C4-2B (cell line): Measurements from ENCODE around the gene TULP4.

ENCODE experiments used
- CTCF ChIP-seq: fragments of 450-650 bp; conservative IDR thresholded peaks from 2 replicates; pipeline ENCODE4 v1.5.1; 2017; ENCODE audit warnings: mild to moderate bottlenecking
- ZFX ChIP-seq: fragments of 450-650 bp; IDR thresholded peaks from 2 replicates; pipeline ENCODE4 v1.6.1; 2017

GRCh38 chr6:158502263-158502950 lies 190.1 kb downstream of the TULP4 start:
- TF ChIP-seq CTCF = no peak
- TF ChIP-seq ZFX = no peak
